ENCODE results near the gene XPA. TPM values are rescaled to one million over a fixed set of nuclear protein-coding genes. Genes with fewer than 3 reads are reported as not detected.
A peak's percentile ranks its signal among the peaks of the same experiment; 100 is the strongest.
"Not testable (repeated sequence)": the region's sequence is repeated elsewhere in the genome, so short reads cannot be mapped to it uniquely, and the experiment has no call there.

Gene XPA
- total RNA-seq, 1 donor from 2014 or later = 9.8 TPM

- Mint-ChIP-seq H3K4me1 (ENCODE audit: low read depth, unreplicated experiment) (peaks cover 19% of the 10 kb centered on the region), H3K4me3 (ENCODE audit: unreplicated experiment) (peak overlapping the region; percentile 58), H3K36me3 (ENCODE audit: low read depth, unreplicated experiment) (peaks cover 2% of the 10 kb centered on the region), H3K27ac (ENCODE audit: unreplicated experiment) (peak overlapping the region; percentile 99), H3K9me3 (ENCODE audit: unreplicated experiment) (no peaks in the 10 kb centered on the region), H3K27me3 (ENCODE audit: low read depth, unreplicated experiment) (peaks cover 19% of the 10 kb centered on the region)
- DNase-seq (ENCODE audit: low read depth) (no peak), FAIRE-seq (no peak)
- peaks cover 18% of the 10 kb centered on the region for H3K27me3 ChIP-seq (ENCODE audit: insufficient read depth, low read length)
- peaks cover 17% of the 10 kb centered on the region for H3K4me1 ChIP-seq (ENCODE audit: insufficient read depth, low read length)
- no peaks in the 10 kb centered on the region for H3K9me3 ChIP-seq (ENCODE audit: insufficient read depth, low read depth, low read length)
- H3K79me2 ChIP-seq (ENCODE audit: insufficient read depth, low read length) = no peaks in the 10 kb centered on the region
- peak overlapping the region; percentile 1 for H3K9ac ChIP-seq (ENCODE audit: low read length)
- H3K27ac ChIP-seq (ENCODE audit: low read depth, low read length) = peak overlapping the region; percentile 54
- no peak overlapping the region for H2AFZ ChIP-seq (ENCODE audit: low read depth, low read length)
- peak overlapping the region; percentile 26 for H3K4me3 ChIP-seq (ENCODE audit: insufficient read depth, low read depth, low read length)
- peak overlapping the region; percentile 77 for H3K4me2 ChIP-seq (ENCODE audit: low read length)
- no peak for TF ChIP-seq CTCF (IDR thresholded peaks at IDR 0.05; ENCODE audit: insufficient read depth, low read depth, low read length)
- no peak for TF ChIP-seq EZH2 (IDR thresholded peaks at IDR 0.05; ENCODE audit: insufficient read depth, low read length)
- no peaks in the 10 kb centered on the region for H3K36me3 ChIP-seq (ENCODE audit: insufficient read depth, low read length)
- H4K20me1 ChIP-seq (ENCODE audit: insufficient read depth, low read length) = peaks cover 6% of the 10 kb centered on the region
Observed at GRCh38 chr9:97704345-97704677, 7.2 kb upstream of the XPA start.

GRCh38 chr9:97703437-97704344 lies 6.6 kb upstream of the XPA start:
- no peaks in the 10 kb centered on the region for H3K9me3 Mint-ChIP-seq (ENCODE audit: unreplicated experiment)
- H3K4me1 Mint-ChIP-seq (ENCODE audit: low read depth, unreplicated experiment) = peaks cover 19% of the 10 kb centered on the region
- DNase-seq (ENCODE audit: low read depth) = peak; percentile 97

GRCh38 chr9:97699824-97700223 lies 2.7 kb upstream of the XPA start:
- H3K27ac ChIP-seq (ENCODE audit: low read depth, low read length); H3K9me3 Mint-ChIP-seq (ENCODE audit: unreplicated experiment); H3K36me3 Mint-ChIP-seq (ENCODE audit: low read depth, unreplicated experiment); H3K9me3 ChIP-seq (ENCODE audit: insufficient read depth, low read depth, low read length); FAIRE-seq; H3K27me3 ChIP-seq (ENCODE audit: insufficient read depth, low read length); H3K4me2 ChIP-seq (ENCODE audit: low read length); H3K27me3 Mint-ChIP-seq (ENCODE audit: low read depth, unreplicated experiment); H2AFZ ChIP-seq (ENCODE audit: low read depth, low read length); H3K27ac Mint-ChIP-seq (ENCODE audit: unreplicated experiment); H3K9ac ChIP-seq (ENCODE audit: low read length); H3K4me3 ChIP-seq (ENCODE audit: insufficient read depth, low read depth, low read length); H3K36me3 ChIP-seq (ENCODE audit: insufficient read depth, low read length); DNase-seq (ENCODE audit: low read depth); H3K4me3 Mint-ChIP-seq (ENCODE audit: unreplicated experiment): not testable (repeated sequence)
- peaks cover 33% of the 10 kb centered on the region for H3K4me1 Mint-ChIP-seq (ENCODE audit: low read depth, unreplicated experiment)
- Histone ChIP-seq H3K4me1 (ENCODE audit: insufficient read depth, low read length) (peaks cover 33% of the 10 kb centered on the region), H3K79me2 (ENCODE audit: insufficient read depth, low read length) (peaks cover 23% of the 10 kb centered on the region), H4K20me1 (ENCODE audit: insufficient read depth, low read length) (peaks cover 22% of the 10 kb centered on the region)

More at GRCh38 chr9:97703437-97704344, 6.6 kb upstream of the XPA start:
- Histone ChIP-seq H4K20me1 (ENCODE audit: insufficient read depth, low read length) (peaks cover 6% of the 10 kb centered on the region), H3K36me3 (ENCODE audit: insufficient read depth, low read length) (no peaks in the 10 kb centered on the region), H3K4me3 (ENCODE audit: insufficient read depth, low read depth, low read length) (peak overlapping the region; percentile 26), H3K4me2 (ENCODE audit: low read length) (peak overlapping the region; percentile 77), H2AFZ (ENCODE audit: low read depth, low read length) (peak overlapping the region; percentile 19), H3K27me3 (ENCODE audit: insufficient read depth, low read length) (peaks cover 14% of the 10 kb centered on the region), H3K79me2 (ENCODE audit: insufficient read depth, low read length) (no peaks in the 10 kb centered on the region), H3K27ac (ENCODE audit: low read depth, low read length) (peak overlapping the region; percentile 54), H3K4me1 (ENCODE audit: insufficient read depth, low read length) (peaks cover 17% of the 10 kb centered on the region), H3K9ac (ENCODE audit: low read length) (peak overlapping the region; percentile 49), H3K9me3 (ENCODE audit: insufficient read depth, low read depth, low read length) (no peaks in the 10 kb centered on the region)
- Mint-ChIP-seq H3K27ac (ENCODE audit: unreplicated experiment) (peak overlapping the region; percentile 99), H3K27me3 (ENCODE audit: low read depth, unreplicated experiment) (peaks cover 13% of the 10 kb centered on the region), H3K4me3 (ENCODE audit: unreplicated experiment) (peak overlapping the region; percentile 58), H3K36me3 (ENCODE audit: low read depth, unreplicated experiment) (peaks cover 2% of the 10 kb centered on the region)
- no peak for FAIRE-seq
- TF ChIP-seq EZH2 (IDR thresholded peaks at IDR 0.05; ENCODE audit: insufficient read depth, low read length) (no peak), CTCF (IDR thresholded peaks at IDR 0.05; ENCODE audit: insufficient read depth, low read depth, low read length) (no peak)

GRCh38 chr9:97699281-97699680 lies 2.1 kb upstream of the XPA start:
- DNase-seq (ENCODE audit: low read depth); H3K27me3 ChIP-seq (ENCODE audit: insufficient read depth, low read length); H3K9me3 Mint-ChIP-seq (ENCODE audit: unreplicated experiment); H3K27ac Mint-ChIP-seq (ENCODE audit: unreplicated experiment); H3K4me2 ChIP-seq (ENCODE audit: low read length); H2AFZ ChIP-seq (ENCODE audit: low read depth, low read length); H3K9ac ChIP-seq (ENCODE audit: low read length); H3K27me3 Mint-ChIP-seq (ENCODE audit: low read depth, unreplicated experiment); H3K9me3 ChIP-seq (ENCODE audit: insufficient read depth, low read depth, low read length); H3K27ac ChIP-seq (ENCODE audit: low read depth, low read length); H3K36me3 ChIP-seq (ENCODE audit: insufficient read depth, low read length); H3K36me3 Mint-ChIP-seq (ENCODE audit: low read depth, unreplicated experiment); FAIRE-seq; H3K4me3 ChIP-seq (ENCODE audit: insufficient read depth, low read depth, low read length): not testable (repeated sequence)
- Mint-ChIP-seq H3K4me1 (ENCODE audit: low read depth, unreplicated experiment) (peaks cover 32% of the 10 kb centered on the region), H3K4me3 (ENCODE audit: unreplicated experiment) (peak overlapping the region; percentile 47)
- Histone ChIP-seq H4K20me1 (ENCODE audit: insufficient read depth, low read length) (peaks cover 28% of the 10 kb centered on the region), H3K4me1 (ENCODE audit: insufficient read depth, low read length) (peaks cover 28% of the 10 kb centered on the region), H3K79me2 (ENCODE audit: insufficient read depth, low read length) (peaks cover 28% of the 10 kb centered on the region)

Data from astrocyte (in vitro differentiated cells and primary cell).